Uterus (tissue), 2 donors: ENCODE results near the gene IL18BP.

Experiments used
- POLR2A ChIP-seq, 2 donors: fragments of 450-650 bp; IDR thresholded peaks; one replicate each; pipeline ENCODE4 v1.6.1; 2016; ENCODE audit warnings: antibody characterized with exemption in 2 of 2, mild to moderate bottlenecking in 1 of 2, moderate library complexity in 1 of 2
- TF ChIP-seq, protein P1 (sequence below), 4 experiments: fragments of 200-600 bp in 2 of 4; fragments of 450-650 bp in 2 of 4; sonication (generic) in 2 of 4; IDR thresholded peaks; one replicate each; pipeline ENCODE4 v1.5.1; 2016 to 2019; ENCODE audit warnings: antibody characterized with exemption in 4 of 4, mild to moderate bottlenecking in 2 of 4, moderate library complexity in 1 of 4

- TF ChIP-seq, protein P1, sequence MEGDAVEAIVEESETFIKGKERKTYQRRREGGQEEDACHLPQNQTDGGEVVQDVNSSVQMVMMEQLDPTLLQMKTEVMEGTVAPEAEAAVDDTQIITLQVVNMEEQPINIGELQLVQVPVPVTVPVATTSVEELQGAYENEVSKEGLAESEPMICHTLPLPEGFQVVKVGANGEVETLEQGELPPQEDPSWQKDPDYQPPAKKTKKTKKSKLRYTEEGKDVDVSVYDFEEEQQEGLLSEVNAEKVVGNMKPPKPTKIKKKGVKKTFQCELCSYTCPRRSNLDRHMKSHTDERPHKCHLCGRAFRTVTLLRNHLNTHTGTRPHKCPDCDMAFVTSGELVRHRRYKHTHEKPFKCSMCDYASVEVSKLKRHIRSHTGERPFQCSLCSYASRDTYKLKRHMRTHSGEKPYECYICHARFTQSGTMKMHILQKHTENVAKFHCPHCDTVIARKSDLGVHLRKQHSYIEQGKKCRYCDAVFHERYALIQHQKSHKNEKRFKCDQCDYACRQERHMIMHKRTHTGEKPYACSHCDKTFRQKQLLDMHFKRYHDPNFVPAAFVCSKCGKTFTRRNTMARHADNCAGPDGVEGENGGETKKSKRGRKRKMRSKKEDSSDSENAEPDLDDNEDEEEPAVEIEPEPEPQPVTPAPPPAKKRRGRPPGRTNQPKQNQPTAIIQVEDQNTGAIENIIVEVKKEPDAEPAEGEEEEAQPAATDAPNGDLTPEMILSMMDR (IDR thresholded peaks at IDR 0.05): no peak
- TF ChIP-seq POLR2A (IDR thresholded peaks at IDR 0.05): no peak
Measured at GRCh38 chr11:71990701-71991100, 8.0 kb upstream of the IL18BP start.
